ENCODE results near the gene CYP2C9. TPM values are rescaled to one million over a fixed set of nuclear protein-coding genes. Genes with fewer than 3 reads are reported as not detected.
"Not testable (repeated sequence)": the region's sequence is repeated elsewhere in the genome, so short reads cannot be mapped to it uniquely, and the experiment has no call there.

CYP2C9 gene
- total RNA-seq, 1 donor from 2014 or later: not detected

DNA sequence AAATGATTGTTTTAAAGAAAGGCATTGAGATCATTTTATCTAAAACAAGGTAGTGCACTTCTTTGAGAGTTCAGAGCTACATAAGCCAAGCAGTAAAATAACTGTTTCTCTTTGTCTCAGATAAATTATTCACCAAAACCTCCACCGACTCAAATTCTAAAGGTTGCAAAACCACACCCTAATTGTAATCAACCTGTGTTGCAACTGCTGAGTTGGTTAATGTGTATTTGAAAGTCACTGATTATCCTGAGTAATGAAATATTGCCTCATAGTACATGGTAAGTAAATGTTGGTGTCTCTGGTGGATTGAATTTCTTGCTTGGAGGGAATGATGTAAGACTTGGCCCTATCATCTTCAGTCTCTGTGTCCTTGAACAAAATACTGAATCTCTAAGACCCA is 35.9 kb upstream of the CYP2C9 start:
- TF ChIP-seq, protein P1, sequence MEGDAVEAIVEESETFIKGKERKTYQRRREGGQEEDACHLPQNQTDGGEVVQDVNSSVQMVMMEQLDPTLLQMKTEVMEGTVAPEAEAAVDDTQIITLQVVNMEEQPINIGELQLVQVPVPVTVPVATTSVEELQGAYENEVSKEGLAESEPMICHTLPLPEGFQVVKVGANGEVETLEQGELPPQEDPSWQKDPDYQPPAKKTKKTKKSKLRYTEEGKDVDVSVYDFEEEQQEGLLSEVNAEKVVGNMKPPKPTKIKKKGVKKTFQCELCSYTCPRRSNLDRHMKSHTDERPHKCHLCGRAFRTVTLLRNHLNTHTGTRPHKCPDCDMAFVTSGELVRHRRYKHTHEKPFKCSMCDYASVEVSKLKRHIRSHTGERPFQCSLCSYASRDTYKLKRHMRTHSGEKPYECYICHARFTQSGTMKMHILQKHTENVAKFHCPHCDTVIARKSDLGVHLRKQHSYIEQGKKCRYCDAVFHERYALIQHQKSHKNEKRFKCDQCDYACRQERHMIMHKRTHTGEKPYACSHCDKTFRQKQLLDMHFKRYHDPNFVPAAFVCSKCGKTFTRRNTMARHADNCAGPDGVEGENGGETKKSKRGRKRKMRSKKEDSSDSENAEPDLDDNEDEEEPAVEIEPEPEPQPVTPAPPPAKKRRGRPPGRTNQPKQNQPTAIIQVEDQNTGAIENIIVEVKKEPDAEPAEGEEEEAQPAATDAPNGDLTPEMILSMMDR (IDR thresholded peaks at IDR 0.05; ENCODE audit: partially characterized antibody, unreplicated experiment): no peak
- Mint-ChIP-seq H3K27me3 (ENCODE audit: unreplicated experiment) (no peaks in the 10 kb centered on the region), H3K4me1 (ENCODE audit: low read depth, unreplicated experiment) (no peaks in the 10 kb centered on the region), H3K4me3 (ENCODE audit: unreplicated experiment) (no peak overlapping the region), H3K27ac (ENCODE audit: unreplicated experiment) (no peak overlapping the region), H3K9me3 (ENCODE audit: unreplicated experiment) (peaks cover 3% of the 10 kb centered on the region), H3K36me3 (ENCODE audit: unreplicated experiment) (no peaks in the 10 kb centered on the region)
- DNase-seq: no peak

GRCh38 chr10:94904506-94905148 is 33.8 kb upstream of the CYP2C9 start:
- H3K27ac Mint-ChIP-seq (ENCODE audit: unreplicated experiment); H3K4me3 Mint-ChIP-seq (ENCODE audit: unreplicated experiment); DNase-seq; H3K36me3 Mint-ChIP-seq (ENCODE audit: unreplicated experiment); H3K9me3 Mint-ChIP-seq (ENCODE audit: unreplicated experiment); H3K27me3 Mint-ChIP-seq (ENCODE audit: unreplicated experiment); H3K4me1 Mint-ChIP-seq (ENCODE audit: low read depth, unreplicated experiment): not testable (repeated sequence)

GRCh38 chr10:94916423-94916822 is 22.0 kb upstream of the CYP2C9 start:
- H3K9me3 Mint-ChIP-seq (ENCODE audit: unreplicated experiment): no peaks in the 10 kb centered on the region
- TF ChIP-seq, protein P1 (IDR thresholded peaks at IDR 0.05; ENCODE audit: partially characterized antibody, unreplicated experiment): no peak
- H3K27ac Mint-ChIP-seq (ENCODE audit: unreplicated experiment): no peak overlapping the region
- no peaks in the 10 kb centered on the region for H3K27me3 Mint-ChIP-seq (ENCODE audit: unreplicated experiment)
- no peaks in the 10 kb centered on the region for H3K4me1 Mint-ChIP-seq (ENCODE audit: low read depth, unreplicated experiment)
- no peaks in the 10 kb centered on the region for H3K36me3 Mint-ChIP-seq (ENCODE audit: unreplicated experiment)
- H3K4me3 Mint-ChIP-seq (ENCODE audit: unreplicated experiment): no peak overlapping the region
- DNase-seq: no peak

GRCh38 chr10:94936721-94937120 is 1.7 kb upstream of the CYP2C9 start:
- peaks cover 4% of the 10 kb centered on the region for H3K27me3 Mint-ChIP-seq (ENCODE audit: unreplicated experiment)
- no peaks in the 10 kb centered on the region for H3K9me3 Mint-ChIP-seq (ENCODE audit: unreplicated experiment)
- no peaks in the 10 kb centered on the region for H3K36me3 Mint-ChIP-seq (ENCODE audit: unreplicated experiment)
- TF ChIP-seq, protein P1 (IDR thresholded peaks at IDR 0.05; ENCODE audit: partially characterized antibody, unreplicated experiment): no peak
- no peak for DNase-seq
- H3K4me1 Mint-ChIP-seq (ENCODE audit: low read depth, unreplicated experiment): no peaks in the 10 kb centered on the region
- H3K27ac Mint-ChIP-seq (ENCODE audit: unreplicated experiment): no peak overlapping the region
- H3K4me3 Mint-ChIP-seq (ENCODE audit: unreplicated experiment): no peak overlapping the region

GRCh38 chr10:94943432-94944103 is 5.1 kb downstream of the CYP2C9 start:
- H3K9me3 Mint-ChIP-seq (ENCODE audit: unreplicated experiment); H3K4me3 Mint-ChIP-seq (ENCODE audit: unreplicated experiment); H3K36me3 Mint-ChIP-seq (ENCODE audit: unreplicated experiment); H3K27me3 Mint-ChIP-seq (ENCODE audit: unreplicated experiment); DNase-seq; H3K4me1 Mint-ChIP-seq (ENCODE audit: low read depth, unreplicated experiment); H3K27ac Mint-ChIP-seq (ENCODE audit: unreplicated experiment): not testable (repeated sequence)

DNA sequence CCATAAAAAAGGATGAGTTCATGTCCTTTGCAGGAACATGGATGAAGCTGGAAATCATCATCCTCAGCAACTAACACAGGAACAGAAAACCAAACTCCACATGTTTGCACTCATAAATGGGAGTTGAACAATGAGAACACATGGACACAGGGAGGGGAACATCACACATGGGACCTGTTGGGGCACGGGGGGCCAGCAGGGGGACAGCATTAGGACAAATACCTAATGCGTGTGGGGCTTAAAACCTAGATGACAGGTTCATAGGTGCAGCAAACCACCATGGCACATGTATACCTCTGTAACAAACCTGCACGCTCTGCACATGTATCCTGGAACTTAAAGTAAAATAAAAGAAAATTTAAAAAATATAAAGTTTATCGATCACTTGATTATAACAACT is 7.7 kb downstream of the CYP2C9 start:
- not testable (repeated sequence) for H3K9me3 Mint-ChIP-seq (ENCODE audit: unreplicated experiment); H3K27me3 Mint-ChIP-seq (ENCODE audit: unreplicated experiment); H3K4me3 Mint-ChIP-seq (ENCODE audit: unreplicated experiment); H3K27ac Mint-ChIP-seq (ENCODE audit: unreplicated experiment); DNase-seq; H3K36me3 Mint-ChIP-seq (ENCODE audit: unreplicated experiment); H3K4me1 Mint-ChIP-seq (ENCODE audit: low read depth, unreplicated experiment)
